Chondrocyte (in vitro differentiated cells): ENCODE results near the gene P4HA2. TPM values are rescaled to one million over a fixed set of nuclear protein-coding genes. Genes with fewer than 3 reads are reported as not detected.

Source experiments
- DNase-seq: peaks from one replicate; pipeline ENCODE4 v3.0.0; 2021; ENCODE audit warnings: mixed read lengths, low spot score
- H3K27ac Mint-ChIP-seq: one replicate; pipeline ENCODE4 v1.8.0; 2021; ENCODE audit warnings: mild to moderate bottlenecking, moderate library complexity, mixed read lengths; ENCODE audit not compliant: unreplicated experiment
- H3K27me3 Mint-ChIP-seq: 2 replicates; pipeline ENCODE4 v1.8.0; 2021; ENCODE audit warnings: low read depth, mixed read lengths
- H3K36me3 Mint-ChIP-seq: 2 replicates; pipeline ENCODE4 v1.8.0; 2021; ENCODE audit warnings: low read depth, mixed read lengths
- H3K4me1 Mint-ChIP-seq: 2 replicates; pipeline ENCODE4 v1.8.0; 2021; ENCODE audit warnings: low read depth, mild to moderate bottlenecking, mixed read lengths
- H3K4me3 Mint-ChIP-seq: one replicate; pipeline ENCODE4 v1.8.0; 2021; ENCODE audit warnings: mild to moderate bottlenecking, moderate library complexity, mixed read lengths; ENCODE audit not compliant: unreplicated experiment
- H3K9me3 Mint-ChIP-seq: 2 replicates; pipeline ENCODE4 v1.8.0; 2021; ENCODE audit warnings: low read depth, mixed read lengths
- microRNA-seq: library from miRNA; unstranded; fragments of <30 nt; microRNA quantifications from one replicate; pipeline ENCODE4 v1.2.0, GENCODE V29; 2020; ENCODE audit warnings: borderline number of aligned reads
- total RNA-seq: library from RNA; stranded (reverse); gene quantifications from 3 replicates; pipeline ENCODE4 v1.2.1, GENCODE V29; 2021
- TF ChIP-seq, protein P1 (sequence below): fragments of 200-600 bp; sonication (generic); IDR thresholded peaks from 2 replicates; pipeline ENCODE4 v1.5.0; 2021; ENCODE audit warnings: antibody characterized with exemption, mild to moderate bottlenecking, moderate library complexity

P4HA2 gene
- total RNA-seq, 1 donor from 2014 or later = 302 TPM

DNA sequence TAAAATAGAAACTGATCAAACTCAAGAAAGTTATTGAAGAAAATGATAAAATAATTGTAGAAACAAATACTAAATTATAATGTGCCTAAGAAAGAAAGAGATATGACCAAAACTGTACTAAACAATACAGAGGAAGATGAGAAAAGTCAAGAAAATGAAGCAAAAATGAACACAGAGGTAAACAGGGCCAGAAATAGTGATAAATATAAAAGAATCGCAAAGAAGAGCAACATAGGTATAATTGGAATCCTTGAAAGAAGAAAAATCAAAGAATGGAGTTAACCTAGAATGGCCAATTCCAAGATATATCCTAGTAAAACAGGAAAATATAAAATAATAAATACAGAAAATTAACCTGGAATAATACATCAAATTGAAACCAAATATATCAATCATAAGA lies 84.5 kb downstream of the P4HA2 start:
- Mint-ChIP-seq H3K27me3 (peaks cover 39% of the 10 kb centered on the region), H3K4me1 (no peaks in the 10 kb centered on the region), H3K27ac (no peak overlapping the region), H3K9me3 (peaks cover 46% of the 10 kb centered on the region), H3K36me3 (peaks cover 19% of the 10 kb centered on the region), H3K4me3 (no peak overlapping the region)
- no peak for DNase-seq
- TF ChIP-seq, protein P1, sequence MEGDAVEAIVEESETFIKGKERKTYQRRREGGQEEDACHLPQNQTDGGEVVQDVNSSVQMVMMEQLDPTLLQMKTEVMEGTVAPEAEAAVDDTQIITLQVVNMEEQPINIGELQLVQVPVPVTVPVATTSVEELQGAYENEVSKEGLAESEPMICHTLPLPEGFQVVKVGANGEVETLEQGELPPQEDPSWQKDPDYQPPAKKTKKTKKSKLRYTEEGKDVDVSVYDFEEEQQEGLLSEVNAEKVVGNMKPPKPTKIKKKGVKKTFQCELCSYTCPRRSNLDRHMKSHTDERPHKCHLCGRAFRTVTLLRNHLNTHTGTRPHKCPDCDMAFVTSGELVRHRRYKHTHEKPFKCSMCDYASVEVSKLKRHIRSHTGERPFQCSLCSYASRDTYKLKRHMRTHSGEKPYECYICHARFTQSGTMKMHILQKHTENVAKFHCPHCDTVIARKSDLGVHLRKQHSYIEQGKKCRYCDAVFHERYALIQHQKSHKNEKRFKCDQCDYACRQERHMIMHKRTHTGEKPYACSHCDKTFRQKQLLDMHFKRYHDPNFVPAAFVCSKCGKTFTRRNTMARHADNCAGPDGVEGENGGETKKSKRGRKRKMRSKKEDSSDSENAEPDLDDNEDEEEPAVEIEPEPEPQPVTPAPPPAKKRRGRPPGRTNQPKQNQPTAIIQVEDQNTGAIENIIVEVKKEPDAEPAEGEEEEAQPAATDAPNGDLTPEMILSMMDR = no peak

DNA sequence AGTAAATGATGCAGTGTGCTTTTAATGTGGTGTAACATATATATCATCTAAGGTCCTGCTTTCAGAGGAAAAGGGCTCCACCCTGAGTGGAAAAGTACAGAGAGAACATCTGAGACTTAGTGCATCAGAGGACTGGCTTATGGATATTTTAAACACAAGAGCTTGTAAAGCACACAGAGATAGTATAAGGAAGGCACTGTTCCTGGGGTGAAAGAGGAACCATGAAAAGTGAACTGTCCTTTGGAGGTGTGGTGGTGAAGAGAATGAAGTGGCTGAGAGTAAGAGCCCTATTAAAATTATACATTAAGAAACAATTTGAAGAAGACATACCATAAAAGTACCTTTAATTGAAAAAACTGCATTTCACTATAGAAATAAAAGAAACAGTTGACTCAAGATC lies 85.2 kb downstream of the P4HA2 start:
- Mint-ChIP-seq H3K4me3 (no peak overlapping the region), H3K36me3 (peaks cover 19% of the 10 kb centered on the region), H3K9me3 (peaks cover 46% of the 10 kb centered on the region), H3K4me1 (no peaks in the 10 kb centered on the region), H3K27ac (no peak overlapping the region), H3K27me3 (peaks cover 36% of the 10 kb centered on the region)
- DNase-seq = no peak
- TF ChIP-seq, protein P1 = no peak

Small RNA genes lying within 50 kb of the gene (microRNA-seq; reads per million reads assigned to microRNA genes)
- gene MIR6830 = not detected

Other genes starting within 250 kb of the P4HA2 start
- gene ACSL6, start 216.2 kb downstream of the P4HA2 start, total RNA-seq = not detected in 3 replicates
- not detected in 3 replicates for gene IL3, start 167.2 kb downstream of the P4HA2 start, total RNA-seq
- not detected in 3 replicates for gene CSF2, start 154.1 kb downstream of the P4HA2 start, total RNA-seq
- gene PDLIM4, start 29.8 kb upstream of the P4HA2 start, total RNA-seq = 55.1 to 97.8 TPM (median 59.2 TPM) in 3 replicates
- 4.2 to 5.4 TPM (median 4.8 TPM) in 3 replicates for gene SLC22A4, start 66.5 kb upstream of the P4HA2 start, total RNA-seq
- gene SLC22A5, start 141.9 kb upstream of the P4HA2 start, total RNA-seq = 6.1 to 7.1 TPM (median 6.6 TPM) in 3 replicates